ENCODE measurements around the gene DLL1.
"Not testable (repeated sequence)": the region's sequence is repeated elsewhere in the genome, so short reads cannot be mapped to it uniquely, and the experiment has no call there.

DLL1 gene, protein sequence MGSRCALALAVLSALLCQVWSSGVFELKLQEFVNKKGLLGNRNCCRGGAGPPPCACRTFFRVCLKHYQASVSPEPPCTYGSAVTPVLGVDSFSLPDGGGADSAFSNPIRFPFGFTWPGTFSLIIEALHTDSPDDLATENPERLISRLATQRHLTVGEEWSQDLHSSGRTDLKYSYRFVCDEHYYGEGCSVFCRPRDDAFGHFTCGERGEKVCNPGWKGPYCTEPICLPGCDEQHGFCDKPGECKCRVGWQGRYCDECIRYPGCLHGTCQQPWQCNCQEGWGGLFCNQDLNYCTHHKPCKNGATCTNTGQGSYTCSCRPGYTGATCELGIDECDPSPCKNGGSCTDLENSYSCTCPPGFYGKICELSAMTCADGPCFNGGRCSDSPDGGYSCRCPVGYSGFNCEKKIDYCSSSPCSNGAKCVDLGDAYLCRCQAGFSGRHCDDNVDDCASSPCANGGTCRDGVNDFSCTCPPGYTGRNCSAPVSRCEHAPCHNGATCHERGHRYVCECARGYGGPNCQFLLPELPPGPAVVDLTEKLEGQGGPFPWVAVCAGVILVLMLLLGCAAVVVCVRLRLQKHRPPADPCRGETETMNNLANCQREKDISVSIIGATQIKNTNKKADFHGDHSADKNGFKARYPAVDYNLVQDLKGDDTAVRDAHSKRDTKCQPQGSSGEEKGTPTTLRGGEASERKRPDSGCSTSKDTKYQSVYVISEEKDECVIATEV

DNA sequence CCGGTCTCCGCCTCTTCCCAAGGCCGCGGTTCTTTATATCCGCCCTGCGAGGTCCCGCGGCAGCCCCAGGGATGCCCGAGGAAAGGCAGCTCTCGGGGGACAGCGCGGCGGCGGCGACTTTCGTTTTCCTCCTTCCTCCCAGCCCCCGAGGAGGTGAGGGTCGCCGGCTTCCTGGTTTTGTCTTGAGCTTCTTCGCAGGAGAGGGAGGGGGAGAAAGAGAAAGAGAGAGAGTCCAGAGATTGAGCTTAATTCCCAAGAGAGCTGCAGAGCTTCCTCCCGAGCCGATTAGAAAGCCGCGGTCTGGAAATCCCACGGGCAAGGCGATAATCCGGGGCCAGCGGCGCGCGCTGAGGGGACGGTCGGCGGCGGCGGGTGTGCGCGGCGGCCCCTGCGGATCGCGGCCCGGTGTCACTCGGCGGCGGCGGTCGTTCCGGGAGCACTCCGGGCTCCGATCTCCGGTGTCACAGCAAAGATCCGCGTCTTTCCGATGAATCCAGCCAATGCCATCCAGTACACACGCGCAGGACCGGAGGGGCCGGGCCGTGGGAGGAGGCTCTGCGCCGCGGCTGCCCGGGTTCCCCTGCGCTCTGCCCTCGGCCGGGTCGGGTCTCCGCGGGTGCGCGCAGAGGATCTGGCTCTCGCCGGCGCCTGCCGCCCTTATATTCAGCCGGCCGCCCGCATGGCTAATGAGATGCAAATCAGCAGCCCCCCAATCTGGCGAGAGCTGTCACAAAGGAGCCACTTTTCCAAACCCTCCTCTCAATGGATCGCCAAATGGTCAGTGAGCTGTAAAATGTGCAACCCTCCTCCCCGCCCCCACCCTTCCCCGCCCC is at the start of gene DLL1:
Gene DLL1, minus strand, starts transcription at position 783 of the 833 bp plus-strand sequence. CDS start 939 bp downstream, outside the sequence.
- peak; percentile 73 for DNase-seq

DNA sequence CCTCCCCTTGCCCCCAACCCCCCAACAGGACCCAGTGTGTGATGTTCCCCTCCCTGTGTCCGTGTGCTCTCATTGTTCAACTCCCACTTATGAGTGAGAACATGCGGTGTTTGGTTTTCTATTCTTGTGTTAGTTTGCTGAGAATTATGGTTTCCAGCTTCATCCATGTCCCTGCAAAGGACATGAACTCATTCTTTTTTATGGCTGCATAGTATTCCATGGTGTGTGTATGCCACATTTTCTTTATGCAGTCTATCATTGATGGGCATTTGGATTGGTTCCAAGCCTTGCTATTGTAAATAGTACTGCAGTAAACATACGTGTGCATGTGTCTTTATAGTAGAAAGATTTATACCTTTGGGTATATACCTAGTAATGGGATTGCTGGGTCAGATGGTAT is 44.3 kb upstream of the DLL1 start:
- DNase-seq: not testable (repeated sequence)

DNA sequence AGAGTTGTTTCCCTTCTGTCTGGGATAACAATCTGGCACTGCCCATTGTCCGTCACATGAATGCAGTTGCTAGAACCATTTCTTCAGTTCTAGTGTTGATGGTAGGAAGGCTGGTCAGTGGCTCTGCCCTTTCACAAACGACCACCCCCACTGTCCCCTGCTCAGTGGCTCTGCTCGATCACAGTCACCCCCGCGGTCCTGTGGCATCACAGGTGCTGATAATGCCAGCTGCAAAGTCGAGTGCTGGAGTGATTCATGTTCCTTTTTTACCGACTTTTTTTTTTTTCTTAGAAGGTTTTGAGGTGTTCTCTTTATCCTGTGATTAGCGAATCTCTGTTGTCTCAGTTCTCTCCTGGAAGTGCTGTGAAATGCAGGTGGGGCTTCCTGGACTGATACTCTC is 38.4 kb upstream of the DLL1 start:
- DNase-seq: no peak

DNA sequence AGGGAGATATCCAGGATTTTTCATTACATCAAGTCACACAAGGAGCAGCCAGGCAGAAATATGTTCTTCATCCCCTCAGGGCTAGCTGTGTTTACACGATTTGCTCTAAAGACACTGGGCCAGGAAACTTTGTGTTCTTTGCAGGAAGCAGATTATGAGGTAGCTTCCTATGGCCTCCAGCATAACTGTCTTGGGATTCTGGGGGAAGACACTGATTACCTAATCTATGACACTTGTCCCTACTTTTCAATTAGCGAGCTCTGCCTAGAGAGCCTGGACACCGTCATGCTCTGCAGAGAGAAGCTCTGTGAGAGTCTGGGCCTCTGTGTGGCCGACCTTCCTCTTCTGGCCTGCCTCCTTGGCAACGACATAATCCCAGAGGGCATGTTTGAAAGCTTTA is 26.8 kb upstream of the DLL1 start:
- DNase-seq: no peak

DNA sequence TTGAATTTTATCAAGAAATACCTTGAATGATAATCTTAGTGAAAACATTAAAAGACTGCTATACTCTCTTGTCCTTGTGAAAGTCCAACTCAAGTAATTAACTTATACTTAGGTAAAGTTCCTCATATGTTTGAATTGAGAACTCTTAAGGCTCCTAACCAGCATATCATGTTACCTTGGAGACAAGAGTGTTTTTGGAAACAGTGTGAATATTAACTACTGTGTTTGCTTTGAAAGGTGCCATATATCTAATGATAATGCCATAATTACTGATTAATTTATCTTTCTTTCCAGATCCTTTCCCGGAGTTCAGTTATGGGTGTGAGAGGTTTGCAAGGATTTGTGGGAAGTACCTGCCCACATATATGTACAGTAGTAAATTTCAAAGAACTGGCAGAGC is 26.2 kb upstream of the DLL1 start:
- DNase-seq: no peak

DNA sequence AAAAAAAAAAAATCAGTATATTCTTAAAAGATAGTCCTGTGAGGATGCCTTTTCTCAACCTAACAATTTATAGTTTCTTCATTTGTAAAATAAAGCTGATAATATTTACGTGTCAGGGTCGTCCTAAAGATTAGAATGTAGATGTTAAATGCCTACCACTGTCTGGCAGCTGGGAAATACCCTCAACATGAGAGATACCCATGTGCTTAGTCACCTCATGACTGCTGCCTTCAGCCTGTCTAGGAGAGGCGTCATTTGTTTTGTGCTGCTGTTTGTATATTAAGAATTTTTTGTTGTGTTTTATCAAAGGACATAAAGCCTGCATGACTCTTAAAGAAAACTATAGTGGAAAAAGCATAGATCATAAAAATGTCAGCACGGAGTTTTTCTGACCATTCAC is 25.2 kb upstream of the DLL1 start:
- DNase-seq: no peak

DNA sequence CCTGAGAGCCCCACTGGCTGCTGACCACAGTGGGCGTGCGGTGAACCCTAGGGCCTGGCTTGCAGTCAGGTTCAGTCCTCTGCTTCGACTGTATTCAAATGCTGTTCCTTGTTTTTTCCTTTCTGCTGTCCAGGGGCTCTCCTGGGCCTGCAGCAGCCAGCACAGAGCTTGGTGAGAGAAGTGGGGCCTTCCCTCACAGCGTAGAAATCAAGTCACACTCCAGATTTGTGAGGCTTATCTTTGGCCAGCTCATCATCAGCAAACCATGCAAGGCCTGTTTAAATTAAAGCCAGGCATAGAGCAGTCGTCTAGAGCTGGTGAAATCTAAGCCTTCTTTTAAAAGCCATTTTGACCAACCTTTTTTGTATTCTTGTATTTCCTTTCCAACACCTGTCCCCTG is 24.1 kb upstream of the DLL1 start:
- no peak for DNase-seq

DNA sequence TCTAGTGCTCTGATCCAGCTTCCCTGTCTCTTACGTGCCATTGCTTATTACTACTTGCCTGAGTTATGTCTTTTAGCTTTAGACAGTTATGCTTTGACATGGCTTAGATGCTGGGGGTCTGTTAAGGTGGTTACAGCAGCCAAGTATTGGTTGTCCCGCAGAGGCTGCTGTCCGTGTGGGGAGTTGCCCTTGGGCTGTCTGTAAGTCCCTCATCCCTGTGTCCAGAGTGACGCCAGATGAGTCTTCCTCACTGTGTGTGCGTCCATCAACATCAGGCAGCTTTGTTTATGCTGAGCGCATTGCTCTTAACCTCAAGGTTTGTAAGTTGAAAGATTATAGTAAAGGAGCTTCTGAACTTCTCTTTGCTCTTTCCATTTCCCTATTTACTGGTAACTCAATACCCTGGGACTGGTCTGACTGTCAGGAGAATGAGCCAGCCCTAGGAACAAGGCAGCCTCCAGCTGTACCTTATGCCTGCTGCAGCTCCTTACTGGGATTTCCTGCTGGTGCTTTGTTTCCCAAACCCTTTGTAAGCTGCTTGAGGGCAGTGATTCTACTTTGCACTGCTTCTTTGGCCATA is 22.9 kb upstream of the DLL1 start:
- no peak for DNase-seq

DNA sequence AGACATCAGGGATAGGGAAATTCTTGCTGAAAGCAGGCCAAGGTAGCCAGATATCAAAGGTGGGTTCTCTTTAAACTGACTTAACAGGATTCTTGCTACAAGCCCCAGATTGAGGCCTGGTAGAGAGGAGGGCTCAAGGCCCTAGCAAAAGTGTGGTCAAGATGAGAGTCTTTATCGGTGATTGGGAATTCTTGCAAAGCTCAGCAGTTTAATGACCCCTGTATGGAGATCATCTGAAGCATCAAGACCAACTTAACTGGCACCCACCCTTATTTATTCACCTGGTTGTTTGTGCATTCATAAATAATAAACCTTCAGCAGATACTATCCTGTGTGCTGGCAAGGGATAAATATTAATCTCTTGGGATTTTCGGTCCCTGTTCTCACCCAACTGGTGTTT is 22.0 kb upstream of the DLL1 start:
- no peak for DNase-seq

DNA sequence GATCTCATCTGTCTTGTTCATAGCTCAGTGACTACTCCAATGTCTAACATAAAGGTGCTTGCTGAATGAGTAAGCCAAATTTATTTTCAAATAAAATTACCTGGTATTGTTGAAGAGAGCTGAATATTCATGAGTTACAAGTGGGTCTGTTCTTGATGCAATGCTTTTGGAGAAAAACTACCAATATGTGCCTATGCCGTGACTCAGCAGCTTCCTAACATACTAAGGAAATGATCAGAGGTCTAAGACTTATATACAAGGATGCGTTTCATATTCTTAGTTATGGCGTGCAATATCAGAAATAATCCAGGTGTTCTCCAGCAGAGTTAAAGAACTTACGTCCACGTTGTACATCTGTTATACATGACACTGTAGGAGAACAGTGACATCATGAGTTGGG is 20.8 kb upstream of the DLL1 start:
- DNase-seq: no peak

DNA sequence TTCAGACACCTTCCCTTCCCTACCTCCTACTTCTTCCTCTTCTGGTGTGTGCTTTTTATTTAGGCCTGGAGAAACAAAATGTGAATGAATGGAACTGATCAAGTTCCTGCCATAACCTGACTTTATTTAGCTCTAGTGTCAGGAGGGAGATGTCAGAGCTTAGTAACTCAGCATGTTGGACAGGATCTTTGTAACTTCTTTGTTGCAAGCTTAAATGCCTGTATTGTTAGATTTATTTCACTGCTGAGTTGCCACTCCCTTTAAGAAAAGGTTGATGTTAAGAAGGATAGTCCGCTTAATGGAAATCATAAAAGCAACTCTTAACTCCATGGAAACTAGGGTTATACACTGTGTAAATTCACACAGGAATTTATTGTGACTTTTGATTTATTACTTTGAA is 17.9 kb upstream of the DLL1 start:
- no peak for DNase-seq

DNA sequence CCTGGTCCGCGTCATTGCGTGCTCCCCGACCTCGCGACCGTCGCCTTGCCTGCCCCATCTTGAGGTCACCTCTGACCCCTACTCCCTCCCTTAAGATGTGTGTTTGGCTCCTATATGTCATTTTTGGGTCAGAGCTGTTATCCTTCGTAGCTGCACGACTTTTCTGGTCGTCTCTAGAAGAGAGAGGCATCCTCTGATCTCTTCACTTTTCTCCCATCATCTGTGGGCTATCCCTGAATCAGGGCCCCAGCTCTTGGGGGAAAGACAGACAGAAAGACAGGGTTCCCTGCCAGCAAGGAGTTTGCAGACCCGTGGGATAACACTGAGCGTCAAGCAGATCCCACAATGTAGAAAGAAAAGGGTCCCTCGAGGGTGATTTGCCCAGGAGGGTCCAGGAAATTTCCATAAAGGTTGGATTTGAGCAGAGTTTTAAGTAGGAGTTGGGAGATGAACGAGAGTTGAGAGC is 16.2 kb upstream of the DLL1 start:
- DNase-seq: no peak

DNA sequence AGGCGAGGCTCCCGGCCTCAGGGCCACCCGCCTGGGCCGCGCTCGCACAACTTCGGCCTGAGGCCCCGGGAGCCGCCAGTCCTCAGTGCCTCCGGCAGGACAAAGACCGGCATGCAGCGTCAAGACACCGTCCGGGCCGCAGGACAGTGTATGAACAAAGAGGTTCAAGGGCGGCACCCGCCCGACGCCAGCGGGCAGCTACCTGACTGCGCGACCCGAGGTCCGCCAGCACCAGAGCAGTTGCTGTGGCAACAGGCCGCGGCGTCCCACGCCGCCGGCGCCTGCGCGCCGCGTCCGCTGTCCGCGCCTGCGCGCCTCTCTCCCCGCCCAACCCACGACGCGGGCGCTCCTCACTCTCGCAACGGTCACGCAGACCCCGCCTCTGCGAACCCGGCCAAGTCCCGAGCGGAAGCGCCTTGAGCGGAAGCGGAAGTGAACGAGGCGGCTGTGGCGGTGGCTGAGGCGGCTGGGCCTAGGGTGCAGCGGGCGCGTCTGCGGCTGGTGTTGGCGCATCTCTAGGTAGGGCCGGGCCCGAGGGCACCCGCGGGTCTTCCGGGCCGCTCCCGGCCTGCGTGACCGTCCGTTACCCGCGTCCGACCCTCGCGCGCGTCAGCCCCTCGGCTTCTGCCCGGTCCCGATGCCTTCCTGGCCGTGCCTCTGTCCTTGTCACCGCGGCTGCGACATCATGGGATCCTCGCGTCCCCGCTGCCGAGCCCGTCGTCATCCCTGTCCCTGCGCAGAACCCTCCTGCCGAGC is 15.6 kb upstream of the DLL1 start, which contains the start of gene FAM120B:
Gene FAM120B, plus strand, starts transcription at position 435 of the 756 bp plus-strand sequence. CDS start 10,633 bp downstream, outside the sequence.
- DNase-seq: peak; percentile 96

DNA sequence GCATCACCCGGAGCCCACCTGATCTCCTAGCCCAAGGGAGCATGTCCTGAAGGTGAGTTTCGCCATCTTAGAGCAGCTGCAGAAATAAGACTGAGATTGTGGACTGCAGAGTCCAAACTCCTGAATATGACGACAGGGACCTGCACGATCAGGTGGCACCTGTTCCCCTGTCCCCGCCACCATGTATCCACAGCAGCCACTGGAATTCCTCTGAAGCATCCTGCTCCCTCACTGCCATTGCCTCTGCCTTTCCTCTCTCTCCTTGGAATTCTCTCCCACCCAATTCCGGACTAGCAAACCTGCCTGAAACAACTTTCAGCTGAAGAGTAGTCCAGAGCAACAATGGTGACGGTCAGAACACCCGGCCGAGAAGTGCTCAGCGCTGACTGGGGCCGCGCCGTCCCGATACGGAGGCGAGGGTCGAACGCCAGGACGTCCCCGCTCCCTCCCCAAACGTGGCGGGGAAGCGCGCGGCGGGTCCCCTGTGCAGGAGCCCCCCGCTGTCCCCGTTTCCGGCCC is 15.0 kb upstream of the DLL1 start:
- no peak for DNase-seq

DNA sequence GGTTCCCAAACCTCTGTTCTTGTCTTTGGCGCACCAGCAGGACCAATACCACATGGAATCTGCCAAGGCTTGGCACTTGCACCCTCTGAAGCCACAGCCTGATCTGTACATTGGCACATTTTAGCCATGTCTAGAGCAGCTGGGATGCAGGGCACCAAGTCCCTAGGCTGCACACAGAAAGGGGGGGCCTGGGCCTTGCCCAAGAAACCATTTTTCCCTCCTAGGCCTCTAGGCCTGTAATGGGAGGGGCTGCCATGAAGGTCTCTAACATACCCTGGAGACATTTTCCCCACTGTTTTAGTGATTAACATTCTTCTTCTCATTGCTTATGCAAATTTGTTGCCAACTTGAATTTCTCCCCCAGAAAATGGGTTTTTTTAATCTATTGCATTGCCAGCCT is 10.3 kb upstream of the DLL1 start:
- DNase-seq: no peak

DNA sequence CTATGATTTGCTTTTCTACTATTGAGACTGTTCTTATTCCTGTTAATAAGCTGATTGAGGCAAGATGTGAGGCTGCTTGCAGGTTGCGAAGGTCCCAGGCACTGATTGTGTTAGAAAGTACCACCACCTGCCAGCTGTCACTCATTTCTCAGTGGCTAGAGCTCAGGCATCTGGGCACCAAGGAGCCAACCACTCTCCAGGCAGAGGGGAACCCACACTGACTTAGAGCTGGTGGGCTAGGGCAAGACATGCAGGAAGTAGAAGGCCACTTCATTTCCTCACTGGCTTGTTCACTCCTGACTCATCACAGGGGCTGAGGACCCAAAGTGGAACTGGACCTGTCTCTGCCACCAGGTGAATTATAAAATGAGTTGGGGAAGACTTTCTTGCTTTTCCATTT is 7.8 kb upstream of the DLL1 start:
- peak; percentile 49 for DNase-seq

DNA sequence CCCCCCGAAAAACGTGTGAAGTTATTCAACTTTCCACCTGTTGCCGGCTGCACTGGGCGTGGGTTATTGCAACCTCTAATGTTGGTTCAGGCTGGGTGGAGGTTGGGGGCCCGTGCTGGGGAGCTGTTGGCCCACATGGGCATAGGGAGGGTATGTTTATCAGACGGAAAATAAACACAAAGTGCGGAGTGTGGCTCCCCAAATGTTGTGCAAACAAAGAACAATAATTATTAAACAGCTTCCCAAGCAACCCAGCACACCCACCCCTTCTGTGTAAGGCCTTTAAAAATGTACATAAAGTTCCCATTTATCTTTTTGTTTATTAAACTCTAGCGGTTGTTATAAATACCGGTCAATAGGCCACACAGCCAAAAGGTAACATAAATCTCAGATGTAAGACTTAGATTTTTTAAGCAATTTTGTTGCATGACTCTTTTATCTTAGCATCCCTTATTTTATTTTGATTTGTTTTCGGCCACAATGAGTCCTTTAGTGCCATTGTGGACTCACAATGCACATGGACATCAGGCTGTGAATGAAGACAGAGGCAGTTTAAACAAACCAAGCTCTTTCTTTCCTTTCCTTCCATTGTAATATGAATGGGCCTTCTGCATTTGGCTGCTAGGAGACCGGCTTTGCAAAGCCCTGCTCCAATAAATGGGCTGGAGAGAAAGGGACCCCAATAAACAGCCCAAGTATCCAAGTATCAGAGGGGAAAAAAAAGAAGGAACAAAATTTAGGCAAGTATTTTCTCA is 6.9 kb upstream of the DLL1 start:
- peak; percentile 50 for DNase-seq

DNA sequence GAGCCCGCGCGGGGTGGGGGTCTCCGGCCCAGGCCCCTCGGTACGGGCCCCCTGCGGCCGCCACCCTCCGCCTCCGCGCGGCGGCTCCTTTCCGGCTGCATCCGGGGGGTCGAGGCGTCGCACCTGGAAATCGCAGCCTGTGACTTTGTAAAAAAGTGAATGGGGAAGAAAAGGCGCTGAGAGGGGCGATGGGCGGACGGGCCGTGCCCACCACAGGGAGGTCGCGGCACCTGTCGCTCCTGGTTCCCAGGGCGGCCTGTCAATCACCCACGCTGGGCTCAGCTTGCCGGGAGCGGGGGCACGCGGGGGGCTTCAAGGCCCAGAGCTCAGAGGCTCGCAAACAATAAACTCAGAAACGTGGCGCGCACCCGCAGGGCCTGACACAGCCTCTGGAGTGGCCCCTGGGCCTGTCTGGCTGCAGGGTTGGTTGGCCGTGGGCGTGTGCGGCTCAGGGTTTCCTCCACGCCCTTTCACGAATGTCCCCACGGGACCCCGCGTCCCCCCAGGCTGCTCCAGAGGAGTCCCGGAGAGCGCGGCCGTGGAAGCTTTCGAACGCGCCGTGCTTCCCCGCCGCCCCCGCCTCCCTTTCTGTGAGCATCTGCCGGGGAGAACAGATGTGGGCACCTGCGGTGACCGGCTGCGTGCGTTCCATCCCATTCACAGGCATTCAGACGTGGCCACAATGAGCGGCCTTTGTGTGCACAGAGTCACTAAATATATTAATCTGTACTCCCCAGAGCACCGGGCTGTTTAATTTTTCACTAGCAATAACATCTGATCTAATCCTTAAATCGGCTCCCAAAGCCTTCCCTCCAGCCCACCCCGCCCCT is 6.1 kb upstream of the DLL1 start:
- DNase-seq: peak; percentile 50

DNA sequence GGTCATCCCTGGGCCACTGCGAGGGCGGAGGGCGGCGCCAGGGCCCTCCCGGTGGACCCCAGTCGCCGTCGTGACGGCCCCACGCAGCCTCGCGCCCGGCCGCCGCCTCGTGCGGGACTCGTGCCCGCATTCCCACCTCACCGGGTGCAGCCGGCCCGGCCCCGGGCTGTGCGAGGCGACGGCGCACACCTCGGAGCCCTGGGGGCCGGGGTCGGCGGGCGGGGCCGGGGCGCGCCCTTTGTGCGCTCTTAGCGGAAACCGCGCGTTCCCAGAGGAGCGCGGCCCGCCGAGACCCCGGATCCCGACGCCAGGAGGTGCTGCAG is 5.5 kb upstream of the DLL1 start:
- peak; percentile 48 for DNase-seq

All from activated CD8-positive, alpha-beta memory T cell treated with anti-CD3 and anti-CD28 coated beads, Interleukin-2, amount 50 U/mL, for 48 hours (primary cell).